PC-9 (cell line): ENCODE data around the gene EGFL8. TPM values are rescaled to one million over a fixed set of nuclear protein-coding genes. Genes with fewer than 3 reads are reported as not detected.
A peak's percentile ranks its signal among the peaks of the same experiment; 100 is the strongest.

ENCODE experiments used
- BruUV-seq: library from RNA; stranded (reverse); fragments of 400-500 nt; replicated peaks from 2 replicates; lab custom pipeline; 2021; lab: Mats Ljungman, UMichigan
- CTCF ChIA-PET: fragments of 300-600 bp; sonication (Branson Sonifier 250); formaldehyde crosslinking; loops from one replicate; lab custom pipeline; 2022; ENCODE audit warnings: antibody characterized with exemption; lab: Charles Lee
- POLR2A ChIA-PET: fragments of 300-600 bp; sonication (Branson Sonifier 250); formaldehyde crosslinking; loops from one replicate; lab custom pipeline; 2022; ENCODE audit warnings: antibody characterized with exemption; ENCODE audit not compliant: unreplicated experiment; lab: Charles Lee
- DNase-seq, 2 experiments: peaks; one replicate each; pipeline versions ENCODE4 v3.0.0 to v3.0.0-alpha.2; 2015 to 2022; ENCODE audit warnings: mixed read lengths in 1 of 2
- H2AFZ ChIP-seq: fragments of 200-600 bp; sonication (generic); 2 replicates; pipeline ENCODE4 v1.8.1; 2017; ENCODE audit warnings: antibody characterized with exemption
- H3F3A ChIP-seq: fragments of 200-600 bp; sonication (generic); 2 replicates; pipeline ENCODE4 v1.8.1; 2017; ENCODE audit warnings: antibody characterized with exemption, mild to moderate bottlenecking, low read depth; ENCODE audit not compliant: insufficient read depth
- H3K27ac ChIP-seq: fragments of 200-600 bp; sonication (generic); 2 replicates; pipeline ENCODE4 v1.6.1; 2016; ENCODE audit warnings: mixed run types
- H3K27me3 ChIP-seq: fragments of 200-600 bp; sonication (generic); 2 replicates; pipeline ENCODE4 v1.6.1; 2016; ENCODE audit warnings: low read depth, mixed run types; ENCODE audit not compliant: insufficient read depth
- H3K36me3 ChIP-seq: fragments of 200-600 bp; sonication (generic); 2 replicates; pipeline ENCODE4 v1.6.1; 2016; ENCODE audit warnings: low read depth, mixed run types
- H3K4me1 ChIP-seq: fragments of 200-600 bp; sonication (generic); replicated peaks from 2 replicates; pipeline ENCODE4 v1.6.1; 2016; ENCODE audit warnings: mixed run types; ENCODE audit not compliant: insufficient read depth
- H3K4me2 ChIP-seq: fragments of 200-600 bp; sonication (generic); 2 replicates; pipeline ENCODE4 v1.6.1; 2017; ENCODE audit warnings: mixed run types
- H3K4me3 ChIP-seq: fragments of 200-600 bp; sonication (generic); 2 replicates; pipeline ENCODE4 v1.6.1; 2016; ENCODE audit warnings: mixed run types
- H3K79me2 ChIP-seq: fragments of 200-600 bp; sonication (generic); 2 replicates; pipeline ENCODE4 v1.6.1; 2017; ENCODE audit warnings: low read depth, mixed run types
- H3K9me2 ChIP-seq: fragments of 200-600 bp; sonication (generic); 2 replicates; pipeline ENCODE4 v1.8.1; 2017; ENCODE audit warnings: mild to moderate bottlenecking; ENCODE audit not compliant: insufficient read depth
- H3K9me3 ChIP-seq: fragments of 200-600 bp; sonication (generic); 2 replicates; pipeline ENCODE4 v1.8.1; 2016; ENCODE audit warnings: low read depth; ENCODE audit not compliant: insufficient read depth
- H4K20me1 ChIP-seq: fragments of 200-600 bp; sonication (generic); 2 replicates; pipeline ENCODE4 v1.8.1; 2017; ENCODE audit not compliant: insufficient read depth
- EZH2 ChIP-seq: fragments of 200-600 bp; sonication (generic); IDR thresholded peaks from 2 replicates; pipeline ENCODE4 v1.8.0; 2017; ENCODE audit warnings: antibody characterized with exemption, low read depth
- intact Hi-C: fragments of 100-400 bp; cut with micrococcal nuclease; formaldehyde crosslinking; loops from one replicate; pipeline ENCODE4 v1.10.0; 2022; ENCODE audit not compliant: unreplicated experiment
- total RNA-seq: library from RNA; stranded (reverse); gene quantifications from 2 replicates; pipeline ENCODE4 v1.2.3, GENCODE V29; 2021
- TF ChIP-seq, protein P1 (sequence below): fragments of 200-600 bp; sonication (generic); conservative IDR thresholded peaks from 2 replicates; pipeline ENCODE4 v1.6.1; 2017; ENCODE audit warnings: mixed run types, antibody characterized with exemption, mild to moderate bottlenecking, moderate library complexity

EGFL8 gene
- total RNA-seq, 1 experiment from 2014 or later = 26.0 TPM

DNA sequence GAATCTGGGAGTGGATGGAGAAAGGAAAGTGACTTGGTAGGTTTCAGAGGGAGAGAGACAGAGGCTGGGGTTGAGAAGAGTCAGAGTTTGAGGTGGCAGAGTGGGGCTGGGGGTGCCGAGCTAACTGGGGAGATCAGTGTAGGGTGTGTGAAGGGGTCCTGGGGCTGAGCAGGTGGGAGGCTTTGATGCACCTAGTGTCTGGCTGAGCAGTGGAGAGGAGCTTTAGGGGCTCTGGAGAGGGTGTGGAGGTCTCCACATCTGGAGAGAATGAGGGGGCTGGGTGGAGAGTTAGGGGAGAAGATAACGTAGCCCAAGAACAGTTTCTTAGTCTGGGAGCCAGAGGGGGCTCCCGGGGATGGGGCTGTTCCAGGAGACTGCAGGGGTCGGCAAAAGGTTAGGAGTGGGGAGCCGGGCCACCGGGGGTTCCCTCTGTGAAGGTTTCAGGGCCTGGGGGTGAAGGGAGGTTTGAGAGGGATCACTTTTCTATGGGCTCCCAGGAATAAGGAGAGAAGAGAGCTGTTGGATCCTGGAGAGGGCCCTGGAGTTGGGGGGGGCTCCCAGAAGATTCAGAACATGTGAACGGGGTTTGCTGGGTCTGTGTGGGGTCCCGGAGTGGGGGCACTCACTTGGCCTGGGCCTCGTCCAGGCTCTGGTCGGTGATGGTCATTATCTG lies 24.8 kb downstream of the EGFL8 start:
- H3K9me2 ChIP-seq = no peaks in the 10 kb centered on the region
- no peaks in the 10 kb centered on the region for H3K9me3 ChIP-seq
- H3K36me3 ChIP-seq = peaks cover 10% of the 10 kb centered on the region
- peak overlapping the region; percentile 26; the same call in 1 of the 2 replicates for H3K27ac ChIP-seq
- no peak for DNase-seq
- H3K4me2 ChIP-seq = peak overlapping the region; percentile 95
- H3F3A ChIP-seq = peaks cover 9% of the 10 kb centered on the region; the same call in 1 of the 2 replicates
- H4K20me1 ChIP-seq = no peaks in the 10 kb centered on the region
- peaks cover 18% of the 10 kb centered on the region for H3K79me2 ChIP-seq
- CTCF ChIA-PET = no interaction called here
- peaks cover 14% of the 10 kb centered on the region for H3K4me1 ChIP-seq
- POLR2A ChIA-PET = no interaction called here
- H3K27me3 ChIP-seq = no peaks in the 10 kb centered on the region
- peak overlapping the region; percentile 85 for H3K4me3 ChIP-seq
- intact Hi-C loops = no loop called here
- TF ChIP-seq EZH2 = no peak
- TF ChIP-seq, protein P1, sequence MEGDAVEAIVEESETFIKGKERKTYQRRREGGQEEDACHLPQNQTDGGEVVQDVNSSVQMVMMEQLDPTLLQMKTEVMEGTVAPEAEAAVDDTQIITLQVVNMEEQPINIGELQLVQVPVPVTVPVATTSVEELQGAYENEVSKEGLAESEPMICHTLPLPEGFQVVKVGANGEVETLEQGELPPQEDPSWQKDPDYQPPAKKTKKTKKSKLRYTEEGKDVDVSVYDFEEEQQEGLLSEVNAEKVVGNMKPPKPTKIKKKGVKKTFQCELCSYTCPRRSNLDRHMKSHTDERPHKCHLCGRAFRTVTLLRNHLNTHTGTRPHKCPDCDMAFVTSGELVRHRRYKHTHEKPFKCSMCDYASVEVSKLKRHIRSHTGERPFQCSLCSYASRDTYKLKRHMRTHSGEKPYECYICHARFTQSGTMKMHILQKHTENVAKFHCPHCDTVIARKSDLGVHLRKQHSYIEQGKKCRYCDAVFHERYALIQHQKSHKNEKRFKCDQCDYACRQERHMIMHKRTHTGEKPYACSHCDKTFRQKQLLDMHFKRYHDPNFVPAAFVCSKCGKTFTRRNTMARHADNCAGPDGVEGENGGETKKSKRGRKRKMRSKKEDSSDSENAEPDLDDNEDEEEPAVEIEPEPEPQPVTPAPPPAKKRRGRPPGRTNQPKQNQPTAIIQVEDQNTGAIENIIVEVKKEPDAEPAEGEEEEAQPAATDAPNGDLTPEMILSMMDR = no peak
- BruUV-seq = TSS peak; percentile 26
- H2AFZ ChIP-seq = no peak overlapping the region

DNA sequence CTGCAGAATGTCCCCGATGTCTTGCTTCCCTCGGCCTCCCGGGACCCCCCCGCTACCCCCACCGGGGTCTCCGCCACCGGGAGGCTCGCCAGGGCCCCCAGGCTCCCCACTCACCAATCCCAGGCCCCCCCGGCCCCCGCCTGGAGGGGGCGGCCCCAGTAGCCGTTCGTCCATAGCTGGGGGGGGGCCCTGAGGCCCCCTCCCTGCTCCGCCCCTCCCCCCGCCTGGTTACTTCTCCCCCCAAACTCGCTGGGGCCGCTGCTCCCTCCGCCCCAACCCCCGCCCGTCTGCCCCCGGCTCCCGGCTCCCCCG lies 25.3 kb downstream of the EGFL8 start:
- no peak overlapping the region for H2AFZ ChIP-seq
- H3K9me2 ChIP-seq = no peaks in the 10 kb centered on the region
- H4K20me1 ChIP-seq = no peaks in the 10 kb centered on the region
- no TSS peak for BruUV-seq
- peak overlapping the region; percentile 95 for H3K4me2 ChIP-seq
- peaks cover 17% of the 10 kb centered on the region for H3K4me1 ChIP-seq
- H3K36me3 ChIP-seq = peaks cover 10% of the 10 kb centered on the region
- no peak for DNase-seq
- peak overlapping the region; percentile 85 for H3K4me3 ChIP-seq
- peaks cover 18% of the 10 kb centered on the region for H3K79me2 ChIP-seq
- CTCF ChIA-PET = interaction anchor here (0.6 to 1.0 kb wide), 3 partner anchors 55 to 71 kb away, joined by 3 to 4 read pairs (median 4); partner anchors contain the start of gene FKBPL
- no peaks in the 10 kb centered on the region for H3K27me3 ChIP-seq
- intact Hi-C loops = loop anchor here (1.0 to 10.0 kb wide), 3 partner anchors 11 to 785 kb away; partner anchors contain the start of genes ATP6V1G2, DDX39B, NFKBIL1 and RNF5
- H3F3A ChIP-seq = peaks cover 9% of the 10 kb centered on the region; the same call in 1 of the 2 replicates
- H3K27ac ChIP-seq = peak overlapping the region; percentile 26; the same call in 1 of the 2 replicates
- TF ChIP-seq, protein P1 = no peak
- no peak for TF ChIP-seq EZH2
- POLR2A ChIA-PET = interaction anchor here (0.6 to 1.0 kb wide), 3 partner anchors 62 to 487 kb away, joined by 3 to 14 read pairs (median 4); partner anchors contain the start of gene ATF6B
- no peaks in the 10 kb centered on the region for H3K9me3 ChIP-seq

DNA sequence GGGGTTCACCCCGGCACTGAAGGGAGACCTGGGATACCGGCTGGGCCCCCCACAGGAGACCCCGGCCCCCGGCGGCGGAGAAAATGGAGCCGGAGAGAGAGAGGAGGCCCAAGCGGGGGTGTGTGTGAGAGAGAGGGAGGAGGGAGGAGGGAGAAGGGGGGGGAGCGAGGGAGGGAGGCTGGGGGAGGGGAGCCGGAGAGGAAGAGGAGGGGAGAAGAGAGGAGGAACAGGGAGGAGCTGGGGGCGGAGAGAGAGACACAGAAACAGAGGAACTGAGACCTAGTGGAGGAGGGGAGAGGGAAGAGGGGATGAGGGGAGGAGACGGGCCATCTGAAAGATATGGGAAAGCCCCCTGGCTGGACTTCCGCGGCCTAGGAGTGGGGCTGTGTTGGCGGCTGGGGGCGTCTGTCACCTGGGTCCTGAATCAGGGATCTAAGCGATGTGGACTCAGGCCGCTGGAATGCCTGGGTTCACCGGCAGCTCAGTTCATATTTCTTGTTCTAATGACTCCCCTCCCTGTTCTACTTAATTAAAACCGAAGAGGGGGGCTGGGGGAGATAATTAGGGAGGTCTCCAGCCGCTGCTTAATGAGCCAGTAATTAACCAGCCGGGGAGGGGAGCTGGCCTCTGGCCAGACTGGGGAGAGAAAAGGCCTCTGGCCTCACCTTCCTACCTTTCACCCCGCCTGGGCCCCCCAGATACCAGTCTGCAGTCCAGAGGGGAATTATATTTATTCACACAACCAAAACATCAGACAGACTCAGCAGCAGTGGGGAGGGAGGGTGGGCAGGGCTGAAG lies 25.9 kb downstream of the EGFL8 start, which contains the start of gene PBX2:
Gene PBX2, minus strand, starts transcription at position 149 of the 798 bp plus-strand sequence. CDS start 287 bp downstream, outside the sequence.
- TF ChIP-seq, protein P1 = no peak
- TF ChIP-seq EZH2 = no peak
- ChIA-PET CTCF (interaction anchor here (0.6 to 1.1 kb wide), 4 partner anchors 13 to 71 kb away, joined by 3 to 4 read pairs (median 4); partner anchors contain the start of gene FKBPL), POLR2A (interaction anchor here (0.5 to 1.0 kb wide), 10 partner anchors 13 to 487 kb away, joined by 3 to 14 read pairs (median 4); partner anchors contain the start of gene ATF6B)
- peak within 1 kb of the TSS; percentile 78 for H2AFZ ChIP-seq
- H3F3A ChIP-seq = peaks cover 9% of the 10 kb centered on the region; the same call in 1 of the 2 replicates
- H3K36me3 ChIP-seq = peaks cover 10% of the 10 kb centered on the region
- intact Hi-C loops = loop anchor here (1.0 to 10.0 kb wide), 3 partner anchors 12 to 785 kb away; partner anchors contain the start of genes ATP6V1G2, DDX39B, NFKBIL1 and RNF5
- H3K79me2 ChIP-seq = peaks cover 18% of the 10 kb centered on the region
- no peaks in the 10 kb centered on the region for H3K9me3 ChIP-seq
- peak within 1 kb of the TSS; percentile 95 for H3K4me2 ChIP-seq
- H4K20me1 ChIP-seq = no peaks in the 10 kb centered on the region
- H3K4me1 ChIP-seq = peaks cover 19% of the 10 kb centered on the region
- peak within 1 kb of the TSS; percentile 30 for H3K27ac ChIP-seq
- H3K9me2 ChIP-seq = no peaks in the 10 kb centered on the region
- H3K27me3 ChIP-seq = no peaks in the 10 kb centered on the region
- BruUV-seq = TSS peak; percentile 87
- peak within 1 kb of the TSS; percentile 85 for H3K4me3 ChIP-seq
- DNase-seq = peak; percentile 56 to 74
